Cardiac septum (tissue), 1 donor: Measurements from ENCODE around the gene TMEM69. TPM values are rescaled to one million over a fixed set of nuclear protein-coding genes. Genes with fewer than 3 reads are reported as not detected.
"Not testable (repeated sequence)": the region's sequence is repeated elsewhere in the genome, so short reads cannot be mapped to it uniquely, and the experiment has no call there.

ENCODE experiments used
- DNase-seq: peaks from one replicate; pipeline ENCODE4 v3.0.0-alpha.2; 2020; ENCODE audit warnings: low spot score
- intact Hi-C: fragments of 100-400 bp; cut with DNase I; formaldehyde crosslinking; loops from one replicate; pipeline ENCODE4 v1.14.0; 2022
- total RNA-seq: library from RNA; stranded (reverse); fragmentation: NEBNext Ultra II Directional; extraction: Animal tissue kit (Norgen Biotek cat#: 25700); gene quantifications from one replicate; pipeline ENCODE4 v1.2.1, GENCODE V29; 2021
- donor health status: DM: no; HTN: no; CAD: no.

Gene TMEM69
- total RNA-seq, 1 donor from 2014 or later: 21.0 TPM

- DNase-seq: no peak
- intact Hi-C loops: no loop called here
These were observed 13.5 kb upstream of the TMEM69 start for GRCh38 chr1:45674478-45674877.

- DNase-seq, intact Hi-C loops: not testable (repeated sequence)
These were observed 11.4 kb upstream of the TMEM69 start for GRCh38 chr1:45676553-45676952.

- intact Hi-C loops: no loop called here
- DNase-seq: no peak
These were observed 10.2 kb upstream of the TMEM69 start for GRCh38 chr1:45677751-45678245.

GRCh38 chr1:45678489-45678888, 9.5 kb upstream of the TMEM69 start:
- no peak for DNase-seq
- intact Hi-C loops: no loop called here

- DNase-seq: no peak
- intact Hi-C loops: no loop called here
These were observed 8.9 kb upstream of the TMEM69 start for GRCh38 chr1:45679123-45679522.

- no peak for DNase-seq
- intact Hi-C loops: loop anchor here (10.0 kb wide), 1 partner anchor 502 kb away; no protein-coding TSS in a partner anchor
These were observed 5.0 kb upstream of the TMEM69 start for GRCh38 chr1:45682942-45683341.

- no peak for DNase-seq
- intact Hi-C loops: loop anchor here (2.0 to 10.0 kb wide), 2 partner anchors 164 to 500 kb away; partner anchors contain the start of gene PRDX1
These were observed 3.6 kb upstream of the TMEM69 start for GRCh38 chr1:45684402-45684801.

- intact Hi-C loops: loop anchor here (2.0 to 10.0 kb wide), 4 partner anchors 101 to 499 kb away; partner anchors contain the start of genes MAST2, NASP and PRDX1
- DNase-seq: no peak
These were observed 2.5 kb upstream of the TMEM69 start for GRCh38 chr1:45685308-45686014.

- peak; percentile 84 for DNase-seq
- intact Hi-C loops: loop anchor here (2.0 to 10.0 kb wide), 3 partner anchors 101 to 499 kb away; partner anchors contain the start of genes MAST2 and NASP
These were observed 2.0 kb upstream of the TMEM69 start for GRCh38 chr1:45686015-45686287.

- intact Hi-C loops: loop anchor here (2.0 to 10.0 kb wide), 3 partner anchors 102 to 498 kb away; partner anchors contain the start of genes MAST2 and NASP
These were observed 1.5 kb upstream of the TMEM69 start, which contains the start of gene GPBP1L1 for GRCh38 chr1:45686288-45687013. Gene GPBP1L1, minus strand, starts transcription at chr1:45686533. Its CDS starts 27,446 bp downstream, at chr1:45659087.

GRCh38 chr1:45687014-45687753, 797 bp upstream of the TMEM69 start:
- intact Hi-C loops: loop anchor here (2.0 to 10.0 kb wide), 3 partner anchors 102 to 498 kb away; partner anchors contain the start of genes MAST2 and NASP
- DNase-seq: peak; percentile 98

More at GRCh38 chr1:45686288-45687013, 1.5 kb upstream of the TMEM69 start, which contains the start of gene GPBP1L1:
- peak; percentile 99 for DNase-seq

GRCh38 chr1:45693811-45694210, 5.8 kb downstream of the TMEM69 start:
- intact Hi-C loops: not testable (repeated sequence)

GRCh38 chr1:45694823-45695222, 6.8 kb downstream of the TMEM69 start:
- intact Hi-C loops: no loop called here
- no peak for DNase-seq

More at GRCh38 chr1:45693811-45694210, 5.8 kb downstream of the TMEM69 start:
- DNase-seq: not testable (repeated sequence)

- intact Hi-C loops: no loop called here
- no peak for DNase-seq
These were observed 16.7 kb downstream of the TMEM69 start for GRCh38 chr1:45704637-45705036.

- intact Hi-C loops: no loop called here
- no peak for DNase-seq
These were observed 25.7 kb downstream of the TMEM69 start for GRCh38 chr1:45713711-45714110.

GRCh38 chr1:45716700-45717099, 28.7 kb downstream of the TMEM69 start:
- intact Hi-C loops: no loop called here
- no peak for DNase-seq

GRCh38 chr1:45717386-45717785, 29.4 kb downstream of the TMEM69 start:
- intact Hi-C loops, DNase-seq: not testable (repeated sequence)

- intact Hi-C loops: no loop called here
- DNase-seq: no peak
These were observed 30.3 kb downstream of the TMEM69 start for GRCh38 chr1:45718289-45718688.

- intact Hi-C loops: no loop called here
- no peak for DNase-seq
These were observed 33.2 kb downstream of the TMEM69 start for GRCh38 chr1:45721207-45721606.

- DNase-seq: no peak
- intact Hi-C loops: no loop called here
These were observed 34.8 kb downstream of the TMEM69 start for GRCh38 chr1:45722809-45723208.
